Fibroblast of pulmonary artery (primary cell): ENCODE measurements around the gene RALGPS2.
"Not testable (repeated sequence)": the region's sequence is repeated elsewhere in the genome, so short reads cannot be mapped to it uniquely, and the experiment has no call there.

Experiments
- DNase-seq: peaks from one replicate; pipeline ENCODE4 v3.0.0-alpha.2; 2010; ENCODE audit warnings: low read depth
- H3K4me3 ChIP-seq: replicated peaks from 2 replicates; pipeline ENCODE4 v1.5.1; 2011; ENCODE audit warnings: low read depth, mild to moderate bottlenecking, control low read depth, low read length, moderate library complexity
- CTCF ChIP-seq: IDR thresholded peaks from 2 replicates; pipeline ENCODE4 v1.5.1; 2011; ENCODE audit warnings: mild to moderate bottlenecking, control low read depth, low read length, inconsistent platforms; ENCODE audit errors: missing control alignments

RALGPS2 gene

GRCh38 chr1:178743801-178744200 is 18.8 kb downstream of the RALGPS2 start:
- no peak for DNase-seq
- no peak for TF ChIP-seq CTCF

GRCh38 chr1:178745260-178745659 is 20.2 kb downstream of the RALGPS2 start:
- DNase-seq = no peak
- TF ChIP-seq CTCF = no peak
- no peak overlapping the region for H3K4me3 ChIP-seq

More at GRCh38 chr1:178743801-178744200, 18.8 kb downstream of the RALGPS2 start:
- no peak overlapping the region for H3K4me3 ChIP-seq

- DNase-seq = no peak
- no peak for TF ChIP-seq CTCF
- H3K4me3 ChIP-seq = no peak overlapping the region
Observed at GRCh38 chr1:178746345-178746744, 21.3 kb downstream of the RALGPS2 start.

DNA sequence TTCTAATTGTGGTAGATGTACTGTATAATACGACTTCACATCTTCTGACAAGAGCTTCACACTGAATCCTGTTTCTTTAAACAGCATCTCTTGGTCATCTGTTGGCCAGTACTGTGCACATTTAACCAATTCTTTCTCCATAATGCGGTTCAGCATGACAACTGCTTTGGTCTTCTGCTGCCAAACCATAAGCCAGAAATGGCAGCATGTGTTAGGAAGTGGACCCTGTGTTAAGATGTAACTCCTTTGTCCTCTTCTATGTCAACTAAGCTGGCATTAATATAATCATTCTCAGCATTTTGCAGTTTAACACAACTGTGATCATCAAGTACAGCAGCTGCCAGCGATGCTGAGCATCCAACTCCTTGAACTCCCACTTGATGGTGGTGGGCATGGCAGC is 22.3 kb downstream of the RALGPS2 start:
- DNase-seq, H3K4me3 ChIP-seq: not testable (repeated sequence)

- H3K4me3 ChIP-seq = no peak overlapping the region
- DNase-seq = no peak
- TF ChIP-seq CTCF = no peak
Observed at GRCh38 chr1:178749581-178750166, 24.6 kb downstream of the RALGPS2 start.

- H3K4me3 ChIP-seq = no peak overlapping the region
- DNase-seq = no peak
- no peak for TF ChIP-seq CTCF
Observed at GRCh38 chr1:178751046-178751445, 26.0 kb downstream of the RALGPS2 start.

DNA sequence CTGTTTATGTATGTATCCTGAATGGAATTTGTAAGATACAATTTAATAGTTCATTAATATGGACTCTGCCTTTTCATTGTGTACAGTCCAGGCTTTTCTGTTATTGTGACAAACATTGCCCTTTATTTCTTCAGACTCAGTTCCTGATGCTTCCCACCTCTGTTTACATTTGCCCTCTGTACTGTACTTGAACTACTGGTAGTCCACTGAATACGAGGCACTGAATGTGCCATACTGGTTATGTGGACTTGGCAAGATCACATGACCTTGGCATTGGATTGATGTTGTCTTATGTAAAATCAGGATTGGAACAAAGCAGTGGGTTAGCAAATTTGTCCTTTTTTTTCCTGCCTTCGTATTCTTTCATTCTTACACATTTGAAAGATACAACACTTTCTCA is 27.8 kb downstream of the RALGPS2 start:
- no peak for TF ChIP-seq CTCF
- DNase-seq = no peak

DNA sequence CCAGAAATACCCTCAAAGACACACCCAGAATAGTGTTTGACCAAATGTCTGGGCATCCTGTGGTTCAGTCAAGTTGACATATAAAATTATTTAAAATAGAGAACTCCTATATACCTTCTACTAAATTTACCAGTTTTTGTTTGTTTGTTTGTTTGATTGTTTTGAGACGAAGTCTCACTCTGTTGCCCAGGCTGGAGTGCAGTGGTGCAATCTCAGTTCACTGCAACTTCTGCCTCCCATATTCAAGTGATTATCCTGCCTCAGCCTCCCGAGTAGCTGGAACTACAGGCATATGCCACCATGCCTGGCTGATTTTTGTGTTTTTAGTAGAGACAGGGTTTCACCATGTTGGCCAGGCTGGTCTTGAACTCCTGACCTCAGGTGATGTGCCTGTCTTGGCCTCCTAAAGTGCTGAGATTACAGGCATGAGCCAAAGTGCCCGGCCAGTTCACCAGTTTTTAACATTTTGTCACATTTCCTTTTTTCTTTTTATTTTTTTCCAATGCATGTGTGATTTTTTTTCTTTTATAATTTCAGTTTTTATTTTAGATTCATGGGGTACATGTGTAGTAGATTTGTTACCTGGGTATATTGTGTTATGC is 29.7 kb downstream of the RALGPS2 start:
- not testable (repeated sequence) for H3K4me3 ChIP-seq, DNase-seq

More for the DNA sequence above, 27.8 kb downstream of the RALGPS2 start:
- no peak overlapping the region for H3K4me3 ChIP-seq
